ENCODE results near the gene ATF7IP2.

- TF ChIP-seq CTCF (conservative IDR thresholded peaks at IDR 0.05) (no peak), ZFX (IDR thresholded peaks at IDR 0.05) (no peak)
Measured at GRCh38 chr16:10519297-10519696, 133.4 kb downstream of the ATF7IP2 start.
